Osteoblast (primary cell): Measurements from ENCODE around the gene STK11. TPM values are rescaled to one million over a fixed set of nuclear protein-coding genes. Genes with fewer than 3 reads are reported as not detected.

Source experiments
- DNase-seq: peaks from one replicate; pipeline ENCODE4 v3.0.0; 2011; ENCODE audit warnings: low spot score, mixed read lengths; ENCODE audit not compliant: insufficient read length; ENCODE audit errors: missing footprints
- H2AFZ ChIP-seq: 2 replicates; pipeline ENCODE4 v1.6.0; 2011; ENCODE audit warnings: mild to moderate bottlenecking, low read length
- H3K27ac ChIP-seq: 2 replicates; pipeline ENCODE4 v1.5.1; 2011; ENCODE audit warnings: mild to moderate bottlenecking, low read depth, low read length, moderate library complexity
- H3K27me3 ChIP-seq: 2 replicates; pipeline ENCODE4 v1.6.0; 2012; ENCODE audit warnings: mild to moderate bottlenecking, control low read depth, inconsistent platforms, low read length, moderate library complexity; ENCODE audit not compliant: insufficient read depth
- H3K36me3 ChIP-seq: 2 replicates; pipeline ENCODE4 v1.5.1; 2011; ENCODE audit warnings: mild to moderate bottlenecking, low read length, control low read depth, moderate library complexity; ENCODE audit not compliant: insufficient read depth
- H3K4me1 ChIP-seq: 2 replicates; pipeline ENCODE4 v1.5.1; 2011; ENCODE audit warnings: mild to moderate bottlenecking, low read length, control low read depth, moderate library complexity; ENCODE audit not compliant: insufficient read depth
- H3K4me2 ChIP-seq: 2 replicates; pipeline ENCODE4 v1.6.0; 2011; ENCODE audit warnings: mild to moderate bottlenecking, low read length; ENCODE audit not compliant: insufficient read depth
- H3K4me3 ChIP-seq: fragments of 200-600 bp; sonication (generic); 3 replicates; pipeline ENCODE4 v1.5.1; 2012; ENCODE audit warnings: mild to moderate bottlenecking, low read length, inconsistent platforms; ENCODE audit not compliant: insufficient read depth
- H3K79me2 ChIP-seq: 2 replicates; pipeline ENCODE4 v1.6.0; 2012; ENCODE audit warnings: mild to moderate bottlenecking, low read length, control low read depth, inconsistent platforms; ENCODE audit not compliant: insufficient read depth
- H3K9me3 ChIP-seq: 2 replicates; pipeline ENCODE4 v1.5.1; 2011; ENCODE audit warnings: low read depth, low read length, control low read depth
- H4K20me1 ChIP-seq: 2 replicates; pipeline ENCODE4 v1.6.0; 2012; ENCODE audit warnings: mild to moderate bottlenecking, low read length, control low read depth; ENCODE audit not compliant: insufficient read depth
- total RNA-seq: library from RNA; depleted of rRNA; stranded (reverse); fragments of >200 nt; gene quantifications from 2 replicates; pipeline ENCODE4 v1.2.3, GENCODE V29; 2012
- TF ChIP-seq, protein P1 (sequence below): IDR thresholded peaks from 2 replicates; pipeline ENCODE4 v1.5.1; 2011; ENCODE audit warnings: mild to moderate bottlenecking, low read depth, low read length, moderate library complexity; ENCODE audit errors: extremely low read depth

STK11 gene
- total RNA-seq, 1 donor: 100 TPM

DNA sequence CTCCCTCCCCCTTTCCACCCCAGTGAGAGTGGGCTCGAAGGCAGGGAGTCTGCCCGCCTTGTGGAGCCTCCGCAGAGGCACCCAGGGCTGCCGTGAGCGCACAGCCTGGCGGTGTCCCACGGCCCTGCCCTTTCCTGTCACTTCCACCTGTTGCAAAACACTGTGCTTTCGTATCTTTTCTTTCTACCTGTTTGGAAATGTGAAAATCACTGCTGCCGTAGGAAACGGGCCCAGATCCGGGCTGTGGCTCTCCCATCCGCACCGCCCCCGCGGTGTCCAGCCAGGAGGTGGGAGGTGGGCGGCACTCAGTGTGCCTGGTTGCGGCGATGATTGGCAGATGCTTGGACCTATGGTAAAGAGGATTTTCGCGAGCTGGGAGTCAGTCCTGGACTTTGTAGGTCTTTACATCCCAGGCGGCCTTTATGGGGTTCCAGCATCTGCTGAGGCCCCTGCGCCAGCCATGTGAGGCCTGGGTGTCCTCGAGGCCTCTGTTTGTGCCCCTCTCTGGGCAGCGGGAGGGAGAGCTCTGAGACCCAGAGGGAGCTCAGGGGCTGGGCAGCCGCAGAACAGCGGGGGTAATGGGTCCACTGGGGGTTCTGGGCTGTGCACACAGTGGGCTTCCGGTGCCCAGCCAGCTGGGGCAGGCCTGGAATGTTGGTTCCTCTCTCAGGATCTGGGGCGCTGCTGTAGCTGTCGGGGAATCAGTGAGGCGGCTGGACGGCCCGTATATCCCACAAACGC lies 6.1 kb downstream of the STK11 start:
- TF ChIP-seq, protein P1, sequence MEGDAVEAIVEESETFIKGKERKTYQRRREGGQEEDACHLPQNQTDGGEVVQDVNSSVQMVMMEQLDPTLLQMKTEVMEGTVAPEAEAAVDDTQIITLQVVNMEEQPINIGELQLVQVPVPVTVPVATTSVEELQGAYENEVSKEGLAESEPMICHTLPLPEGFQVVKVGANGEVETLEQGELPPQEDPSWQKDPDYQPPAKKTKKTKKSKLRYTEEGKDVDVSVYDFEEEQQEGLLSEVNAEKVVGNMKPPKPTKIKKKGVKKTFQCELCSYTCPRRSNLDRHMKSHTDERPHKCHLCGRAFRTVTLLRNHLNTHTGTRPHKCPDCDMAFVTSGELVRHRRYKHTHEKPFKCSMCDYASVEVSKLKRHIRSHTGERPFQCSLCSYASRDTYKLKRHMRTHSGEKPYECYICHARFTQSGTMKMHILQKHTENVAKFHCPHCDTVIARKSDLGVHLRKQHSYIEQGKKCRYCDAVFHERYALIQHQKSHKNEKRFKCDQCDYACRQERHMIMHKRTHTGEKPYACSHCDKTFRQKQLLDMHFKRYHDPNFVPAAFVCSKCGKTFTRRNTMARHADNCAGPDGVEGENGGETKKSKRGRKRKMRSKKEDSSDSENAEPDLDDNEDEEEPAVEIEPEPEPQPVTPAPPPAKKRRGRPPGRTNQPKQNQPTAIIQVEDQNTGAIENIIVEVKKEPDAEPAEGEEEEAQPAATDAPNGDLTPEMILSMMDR: no peak
- Histone ChIP-seq H3K4me1 (peaks cover 55% of the 10 kb centered on the region), H3K27me3 (no peaks in the 10 kb centered on the region), H3K4me3 (peak overlapping the region; percentile 53), H3K4me2 (peak overlapping the region; percentile 61), H3K79me2 (peaks cover 87% of the 10 kb centered on the region), H3K27ac (peak overlapping the region; percentile 44), H4K20me1 (peaks cover 23% of the 10 kb centered on the region), H2AFZ (peak overlapping the region; percentile 31), H3K36me3 (peaks cover 15% of the 10 kb centered on the region), H3K9me3 (no peaks in the 10 kb centered on the region)
- DNase-seq: peak; percentile 96

DNA sequence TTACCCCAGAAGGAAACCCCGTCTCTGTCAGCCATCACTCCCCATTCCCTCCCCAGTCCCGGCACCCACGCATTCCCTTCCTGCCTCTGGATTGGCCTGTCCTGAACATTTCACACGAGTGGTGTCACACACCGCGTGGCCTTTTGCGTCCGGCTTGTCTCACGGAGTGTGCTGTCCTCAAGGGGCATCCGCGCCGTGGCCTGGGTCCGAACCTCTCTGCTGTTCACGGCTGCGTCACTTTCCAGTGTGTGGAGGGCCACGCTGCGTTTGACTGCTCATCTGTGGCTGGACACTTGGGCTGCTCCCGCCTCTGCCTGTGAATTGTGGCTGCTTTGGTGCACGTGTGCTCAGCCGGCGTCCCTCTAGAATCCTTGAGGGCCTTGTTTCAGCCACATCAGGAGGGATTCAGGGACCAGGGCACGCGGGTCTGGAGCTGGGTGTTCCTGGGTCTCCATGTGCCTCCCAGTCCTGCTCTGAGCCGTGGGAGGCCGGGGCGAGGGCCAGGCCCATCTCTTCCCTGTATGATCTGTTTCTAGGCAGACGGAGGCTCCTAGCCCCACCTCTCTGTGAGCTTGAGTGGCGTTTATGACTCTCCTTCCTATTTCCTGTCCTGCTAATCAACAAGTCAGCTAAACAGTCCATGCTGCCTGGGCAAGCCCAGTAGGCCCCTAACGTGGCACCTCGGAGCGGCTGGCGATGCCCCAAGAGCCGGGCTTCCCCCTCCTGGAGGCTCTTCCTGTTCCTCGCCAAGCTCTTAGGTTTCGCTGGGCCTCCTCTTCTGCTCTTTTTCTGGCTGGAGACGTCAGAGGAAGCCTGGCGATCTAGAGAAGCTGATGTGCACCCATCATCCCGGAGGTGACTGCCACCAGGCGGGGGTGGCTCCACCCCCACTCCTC lies 8.1 kb downstream of the STK11 start:
- no peaks in the 10 kb centered on the region for H3K9me3 ChIP-seq
- peaks cover 59% of the 10 kb centered on the region for H3K4me1 ChIP-seq
- peaks cover 19% of the 10 kb centered on the region for H4K20me1 ChIP-seq
- peaks cover 15% of the 10 kb centered on the region for H3K36me3 ChIP-seq
- H3K4me3 ChIP-seq: peak overlapping the region; percentile 32
- peak overlapping the region; percentile 23 for H3K4me2 ChIP-seq
- no peaks in the 10 kb centered on the region for H3K27me3 ChIP-seq
- TF ChIP-seq, protein P1: no peak
- peak overlapping the region; percentile 90 for H3K27ac ChIP-seq
- DNase-seq: peak; percentile 98
- peaks cover 89% of the 10 kb centered on the region for H3K79me2 ChIP-seq
- peak overlapping the region; percentile 38 for H2AFZ ChIP-seq

DNA sequence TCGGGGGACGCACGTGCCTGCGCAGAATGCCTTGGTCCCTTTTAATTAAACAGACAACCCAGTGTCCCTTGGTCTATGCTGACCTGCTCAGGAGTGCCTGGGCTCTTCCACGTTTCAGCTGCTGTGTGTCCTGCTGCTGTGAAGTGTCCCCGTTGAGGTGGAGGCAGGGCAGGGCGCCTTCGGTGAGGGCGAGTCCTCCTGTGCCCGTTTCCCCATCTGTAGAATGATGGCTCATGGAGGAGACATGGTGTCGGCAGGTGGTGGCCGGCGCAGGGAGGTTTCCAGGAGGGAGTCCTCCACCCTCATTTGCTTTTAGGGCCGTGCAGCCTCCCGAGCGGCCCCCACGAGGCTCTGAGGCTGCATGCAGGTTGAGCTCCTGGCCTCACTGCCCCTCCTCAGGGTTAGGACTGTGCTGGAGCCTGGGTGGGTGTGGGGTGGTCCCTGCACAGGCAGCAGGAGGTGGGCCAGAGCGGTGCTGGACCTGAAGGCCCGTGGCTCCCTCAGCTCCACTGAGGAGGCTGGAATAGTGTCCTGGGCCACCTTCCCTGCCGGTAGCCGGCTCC lies 8.8 kb downstream of the STK11 start:
- H2AFZ ChIP-seq: no peak overlapping the region
- peaks cover 12% of the 10 kb centered on the region for H3K36me3 ChIP-seq
- H3K79me2 ChIP-seq: peaks cover 88% of the 10 kb centered on the region
- H3K27ac ChIP-seq: peak overlapping the region; percentile 90
- H3K27me3 ChIP-seq: no peaks in the 10 kb centered on the region
- H3K4me1 ChIP-seq: peaks cover 59% of the 10 kb centered on the region
- peak; percentile 49 for DNase-seq
- H3K4me2 ChIP-seq: peak overlapping the region; percentile 23
- H3K4me3 ChIP-seq: peak overlapping the region; percentile 7
- H4K20me1 ChIP-seq: peaks cover 16% of the 10 kb centered on the region
- H3K9me3 ChIP-seq: no peaks in the 10 kb centered on the region
- TF ChIP-seq, protein P1: no peak
